Fibroblast of the aortic adventitia (primary cell): ENCODE results near the gene LRRC58. TPM values are rescaled to one million over a fixed set of nuclear protein-coding genes. Genes with fewer than 3 reads are reported as not detected.
"Not testable (repeated sequence)": the region's sequence is repeated elsewhere in the genome, so short reads cannot be mapped to it uniquely, and the experiment has no call there.

Experiments used
- DNase-seq: peaks from one replicate; pipeline ENCODE4 v3.0.0-alpha.2; 2010; ENCODE audit warnings: low read depth
- H3K4me3 ChIP-seq: 2 replicates; pipeline ENCODE4 v1.5.1; 2011; ENCODE audit warnings: low read depth, mild to moderate bottlenecking, control low read depth, low read length, moderate library complexity
- total RNA-seq: library from RNA; depleted of rRNA; stranded (reverse); fragments of >200 nt; gene quantifications from 2 replicates; pipeline ENCODE4 v1.2.3, GENCODE V29; 2012; ENCODE audit warnings: low replicate concordance
- TF ChIP-seq, protein P1 (sequence below): IDR thresholded peaks from 2 replicates; pipeline ENCODE4 v1.5.1; 2011; ENCODE audit warnings: mild to moderate bottlenecking, low read length, control low read depth, inconsistent platforms; ENCODE audit not compliant: insufficient read depth

The LRRC58 gene
- 39.5 and 56.1 TPM in 2 replicates for total RNA-seq

DNA sequence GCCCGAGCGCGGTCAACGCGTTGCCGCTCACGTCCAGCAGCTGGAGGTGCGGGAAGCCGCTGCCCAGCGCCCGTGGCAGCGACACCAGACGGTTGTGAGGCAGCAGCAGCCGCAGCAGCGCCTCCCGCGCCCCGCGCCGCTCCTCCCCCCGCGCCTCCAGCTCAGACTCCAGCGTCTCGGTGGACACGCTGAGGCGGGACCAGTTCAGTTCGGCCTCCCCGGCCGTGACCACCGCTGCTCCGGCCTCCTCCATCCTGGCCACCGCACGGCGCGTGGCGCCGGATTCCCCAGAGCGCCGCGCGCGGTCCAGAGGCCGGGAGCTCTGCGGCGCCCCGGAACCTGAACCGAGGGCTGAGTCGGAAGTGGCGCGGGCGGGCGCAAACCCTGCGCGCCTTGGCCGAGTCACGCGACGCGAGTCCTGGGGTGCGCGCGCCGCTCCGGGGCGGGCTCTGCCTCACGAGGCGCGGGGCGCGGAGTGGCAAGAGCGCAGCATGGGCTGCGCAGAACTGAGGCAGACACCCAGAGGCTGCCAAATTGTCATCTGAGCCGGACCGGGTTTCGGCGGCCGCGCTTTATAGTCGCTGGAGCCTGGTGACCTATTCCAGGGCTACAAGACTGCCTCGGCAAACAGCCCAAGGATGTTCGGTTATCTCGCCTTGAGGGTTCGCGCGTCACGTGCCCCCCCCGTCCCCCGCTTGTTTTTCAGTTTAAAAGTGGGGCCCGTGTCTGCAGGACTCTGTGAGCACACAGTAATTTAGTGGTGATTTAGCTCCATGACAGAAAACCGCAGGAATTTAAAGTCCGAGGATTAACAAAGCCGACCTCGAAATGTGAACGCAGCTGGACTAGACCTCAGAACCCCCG lies at the start of gene LRRC58:
Gene LRRC58 (minus strand): TSS at position 364 of the 864 bp plus-strand sequence. CDS start 111 bp downstream, at position 253.
- TF ChIP-seq, protein P1, sequence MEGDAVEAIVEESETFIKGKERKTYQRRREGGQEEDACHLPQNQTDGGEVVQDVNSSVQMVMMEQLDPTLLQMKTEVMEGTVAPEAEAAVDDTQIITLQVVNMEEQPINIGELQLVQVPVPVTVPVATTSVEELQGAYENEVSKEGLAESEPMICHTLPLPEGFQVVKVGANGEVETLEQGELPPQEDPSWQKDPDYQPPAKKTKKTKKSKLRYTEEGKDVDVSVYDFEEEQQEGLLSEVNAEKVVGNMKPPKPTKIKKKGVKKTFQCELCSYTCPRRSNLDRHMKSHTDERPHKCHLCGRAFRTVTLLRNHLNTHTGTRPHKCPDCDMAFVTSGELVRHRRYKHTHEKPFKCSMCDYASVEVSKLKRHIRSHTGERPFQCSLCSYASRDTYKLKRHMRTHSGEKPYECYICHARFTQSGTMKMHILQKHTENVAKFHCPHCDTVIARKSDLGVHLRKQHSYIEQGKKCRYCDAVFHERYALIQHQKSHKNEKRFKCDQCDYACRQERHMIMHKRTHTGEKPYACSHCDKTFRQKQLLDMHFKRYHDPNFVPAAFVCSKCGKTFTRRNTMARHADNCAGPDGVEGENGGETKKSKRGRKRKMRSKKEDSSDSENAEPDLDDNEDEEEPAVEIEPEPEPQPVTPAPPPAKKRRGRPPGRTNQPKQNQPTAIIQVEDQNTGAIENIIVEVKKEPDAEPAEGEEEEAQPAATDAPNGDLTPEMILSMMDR: peak; percentile 23
- peak within 1 kb of the TSS; percentile 86 for H3K4me3 ChIP-seq
- peak; percentile 90 for DNase-seq

DNA sequence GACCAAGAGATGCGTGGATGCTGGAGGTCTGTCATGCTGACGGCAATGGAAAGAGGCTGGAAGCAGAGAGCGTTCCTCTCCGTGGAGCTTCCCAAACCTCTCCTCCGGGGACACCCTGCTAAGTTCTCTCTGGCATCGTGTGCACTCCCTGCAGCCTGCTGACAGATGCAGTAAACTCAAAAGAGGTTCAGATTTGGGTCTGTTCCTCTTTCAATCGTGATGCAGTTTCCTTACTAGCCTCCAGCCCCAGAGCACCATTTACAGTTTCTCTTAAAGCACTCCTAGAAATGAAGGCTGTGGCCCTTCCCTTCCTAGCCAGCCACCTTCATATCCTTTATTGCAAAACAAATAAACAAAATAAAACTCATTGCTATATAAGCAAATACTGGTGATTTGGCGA lies 47.3 kb upstream of the LRRC58 start:
- TF ChIP-seq, protein P1: no peak
- no peak overlapping the region for H3K4me3 ChIP-seq
- no peak for DNase-seq

DNA sequence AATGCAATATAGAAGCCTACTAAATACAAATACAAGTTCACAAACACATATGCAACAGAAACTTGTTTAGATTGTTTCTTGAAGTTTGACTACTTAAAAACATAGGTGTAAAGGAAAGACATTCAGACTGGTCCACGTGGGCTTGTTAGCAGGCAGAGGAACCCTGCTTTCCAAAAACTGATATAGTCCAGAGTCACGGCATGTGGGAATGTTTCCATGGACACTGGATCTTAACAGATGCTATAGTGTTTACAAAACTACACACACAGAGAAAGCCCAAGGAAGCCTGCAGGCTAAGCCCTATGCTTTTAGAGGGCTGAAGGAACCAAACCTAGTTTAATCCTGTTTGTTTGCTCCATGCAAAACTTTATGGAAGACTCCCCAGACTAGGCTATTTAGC lies 45.2 kb upstream of the LRRC58 start:
- no peak for DNase-seq
- H3K4me3 ChIP-seq: no peak overlapping the region
- TF ChIP-seq, protein P1: no peak

DNA sequence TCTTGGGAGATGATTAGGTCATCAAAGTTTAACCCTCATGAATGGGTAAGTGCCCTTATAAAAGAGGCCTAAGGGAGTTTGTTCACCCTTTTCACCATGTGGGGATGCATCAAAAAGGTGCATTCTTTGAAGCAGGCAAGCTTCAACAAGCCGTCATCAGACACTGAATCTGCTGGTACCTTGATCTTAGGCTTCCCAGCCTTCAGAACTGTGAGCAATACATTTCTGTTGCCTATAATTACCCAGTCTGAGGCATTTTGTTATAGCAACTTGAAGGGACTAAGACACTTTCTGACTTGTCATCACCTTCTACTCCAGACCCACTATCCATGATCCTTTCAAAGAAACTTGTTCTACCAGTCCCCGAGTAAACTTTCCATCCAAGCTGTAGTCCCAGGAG lies 44.6 kb upstream of the LRRC58 start:
- H3K4me3 ChIP-seq: no peak overlapping the region
- DNase-seq: no peak
- TF ChIP-seq, protein P1: no peak

DNA sequence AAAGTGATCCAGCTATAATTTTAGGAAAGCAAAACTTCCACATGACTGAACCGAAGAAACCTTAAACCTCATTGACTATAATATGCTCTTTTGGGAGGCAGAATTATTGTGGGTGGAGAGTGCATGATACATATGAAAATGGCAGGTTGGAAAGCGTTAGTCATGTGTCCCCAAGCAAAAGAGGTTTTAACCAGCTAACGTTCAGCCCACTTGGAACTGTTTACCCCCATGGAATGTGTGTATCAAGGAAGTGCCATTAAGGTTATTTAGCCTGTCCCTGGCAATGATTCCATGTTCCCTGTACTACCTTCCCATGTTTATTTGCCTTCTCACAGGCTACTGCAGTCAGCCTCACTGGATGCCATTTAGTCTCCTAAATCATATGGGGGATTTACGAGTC lies 44.1 kb upstream of the LRRC58 start:
- DNase-seq: peak; percentile 26
- no peak overlapping the region for H3K4me3 ChIP-seq
- TF ChIP-seq, protein P1: no peak

DNA sequence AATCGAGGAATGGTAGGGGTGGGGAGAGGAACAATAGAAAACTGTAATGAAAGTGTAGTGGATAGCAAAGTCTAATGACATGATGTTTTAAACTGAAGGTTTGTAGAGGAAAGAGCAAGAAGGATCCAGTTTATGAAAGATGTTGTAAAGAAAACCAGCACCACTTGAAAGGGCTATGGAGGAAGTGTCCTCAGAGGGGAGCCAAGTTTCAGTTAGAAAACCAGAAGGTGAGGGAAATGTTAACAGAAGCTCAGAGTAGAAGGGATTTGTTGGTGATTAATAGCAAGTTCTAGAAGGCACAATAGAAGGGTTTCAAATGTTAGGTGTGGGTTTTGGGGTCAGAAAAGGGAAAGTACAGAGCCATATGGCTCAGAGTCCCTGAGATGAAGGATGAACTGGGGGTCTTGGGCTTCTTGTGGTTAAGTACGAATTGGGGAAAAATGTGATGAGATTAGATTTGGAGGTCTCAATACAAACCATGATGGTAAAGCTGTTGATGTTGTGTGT lies 33.8 kb upstream of the LRRC58 start:
- H3K4me3 ChIP-seq: no peak overlapping the region
- TF ChIP-seq, protein P1: no peak
- DNase-seq: no peak

DNA sequence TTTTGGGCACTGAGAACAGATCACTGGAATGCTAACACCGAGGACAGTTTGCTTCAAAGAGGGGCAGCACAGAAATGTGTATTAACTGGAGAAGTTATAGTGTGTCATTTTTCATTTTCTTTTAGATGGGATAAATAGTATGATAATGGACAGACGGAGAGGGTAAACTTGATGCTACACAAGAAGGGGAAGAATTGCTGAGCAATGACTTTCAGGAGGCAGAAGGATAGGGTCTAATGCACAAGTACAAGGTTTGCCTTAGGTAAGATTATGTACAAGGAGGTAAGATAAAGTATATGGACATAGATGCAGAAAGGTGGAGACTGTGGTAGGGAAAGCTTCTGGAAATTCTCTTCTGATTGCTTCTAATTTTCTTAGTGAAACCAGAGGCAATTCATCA lies 32.3 kb upstream of the LRRC58 start:
- H3K4me3 ChIP-seq: no peak overlapping the region
- TF ChIP-seq, protein P1: no peak
- DNase-seq: no peak

DNA sequence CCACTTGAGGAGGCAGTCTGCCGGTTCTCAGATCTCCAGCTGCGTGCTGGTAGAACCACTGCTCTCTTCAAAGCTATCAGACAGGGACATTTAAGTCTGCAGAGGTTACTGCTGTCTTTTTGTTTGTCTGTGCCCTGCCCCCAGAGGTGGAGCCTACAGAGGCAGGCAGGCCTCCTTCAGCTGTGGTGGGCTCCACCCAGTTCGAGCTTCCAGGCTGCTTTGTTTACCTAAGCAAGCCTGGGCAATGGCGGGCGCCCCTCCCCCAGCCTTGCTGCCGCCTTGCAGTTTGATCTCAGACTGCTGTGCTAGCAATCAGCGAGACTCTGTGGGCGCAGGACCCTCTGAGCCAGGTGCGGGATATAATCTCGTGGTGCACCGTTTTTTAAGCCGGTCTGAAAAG lies 28.8 kb upstream of the LRRC58 start:
- not testable (repeated sequence) for H3K4me3 ChIP-seq, DNase-seq
